Articular chondrocyte of knee joint (primary cell): ENCODE data around the gene SERPINE2. TPM values are rescaled to one million over a fixed set of nuclear protein-coding genes. Genes with fewer than 3 reads are reported as not detected.

ENCODE experiments used
- total RNA-seq: library from RNA; depleted of rRNA; stranded (reverse); fragments of >200 nt; gene quantifications from 2 replicates; pipeline ENCODE4 v1.2.3, GENCODE V29; 2012

The SERPINE2 gene
- 630 and 993 TPM in 2 replicates for total RNA-seq

GRCh38 chr2:224039080-224039769 lies at the start of gene SERPINE2:
Gene SERPINE2, minus strand, starts transcription at chr2:224039286. Its CDS starts 37,386 bp downstream, at chr2:224001900.

GRCh38 chr2:223957092-223957851 lies 81.8 kb downstream of the SERPINE2 start, which contains the start of gene MRPL44:
Gene MRPL44, plus strand, starts transcription at chr2:223957463. Its CDS starts 10 bp downstream, at chr2:223957473.

DNA sequence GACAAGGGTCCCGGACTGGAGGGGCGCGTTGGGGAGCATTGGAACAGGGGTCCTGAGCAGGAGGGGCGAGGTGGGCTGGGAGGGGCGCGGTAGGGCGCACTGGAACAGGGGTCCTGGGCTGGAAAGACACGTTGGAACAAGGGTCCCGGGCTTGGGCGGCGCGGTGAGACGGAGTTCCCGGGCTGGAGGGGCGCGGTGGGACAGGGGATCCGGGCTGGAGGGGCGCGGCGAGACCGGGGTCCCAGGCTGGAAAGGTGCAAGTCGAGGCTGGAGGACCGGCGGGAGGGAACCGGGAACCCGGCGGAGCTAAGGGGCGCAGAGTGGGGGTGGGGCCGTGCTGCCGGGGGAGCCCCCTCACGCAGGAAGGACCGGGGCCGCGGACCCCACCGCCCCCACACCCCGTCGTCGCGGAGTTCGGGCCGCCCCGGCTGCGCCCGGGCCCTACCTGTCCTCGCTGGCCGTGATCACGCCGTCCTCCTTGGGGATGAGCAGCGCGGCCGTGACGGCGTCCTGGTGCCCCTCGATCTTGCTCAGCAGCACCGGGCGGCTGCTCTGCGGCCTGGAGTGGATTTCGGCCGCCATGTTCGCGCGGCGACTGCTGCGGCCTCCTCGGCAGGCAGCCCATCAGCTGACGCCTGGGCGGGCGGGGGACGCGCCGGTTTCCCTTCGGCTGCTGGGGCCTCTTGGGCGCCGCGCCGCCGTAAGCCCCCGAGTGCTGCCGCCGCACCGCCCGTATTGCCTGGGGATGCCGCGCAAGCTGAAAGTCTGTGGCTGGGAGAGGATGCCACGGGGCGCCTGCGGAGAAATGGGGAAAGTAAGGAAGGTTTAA lies 94.2 kb downstream of the SERPINE2 start, which contains the start of gene WDFY1:
Gene WDFY1, minus strand, starts transcription at position 633 of the 829 bp plus-strand sequence. Its CDS starts 51 bp downstream, at position 582.

Other genes starting within 250 kb of the SERPINE2 start
- gene AP1S3, start 201.7 kb downstream of the SERPINE2 start, total RNA-seq: 61.7 and 97.0 TPM in 2 replicates
- gene WDFY1, start 94.0 kb downstream of the SERPINE2 start, total RNA-seq: 191 and 225 TPM in 2 replicates
- 40.1 and 44.9 TPM in 2 replicates for gene MRPL44, start 81.8 kb downstream of the SERPINE2 start, total RNA-seq